Fibroblast of the conjunctiva (primary cell): ENCODE measurements around the gene TMEM11.

ENCODE experiments used
- DNase-seq: peaks from one replicate; pipeline ENCODE4 v3.0.0-alpha.2; 2010; ENCODE audit warnings: low read depth

TMEM11 gene, protein sequence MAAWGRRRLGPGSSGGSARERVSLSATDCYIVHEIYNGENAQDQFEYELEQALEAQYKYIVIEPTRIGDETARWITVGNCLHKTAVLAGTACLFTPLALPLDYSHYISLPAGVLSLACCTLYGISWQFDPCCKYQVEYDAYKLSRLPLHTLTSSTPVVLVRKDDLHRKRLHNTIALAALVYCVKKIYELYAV

GRCh38 chr17:21214015-21214776 is at the start of gene TMEM11:
Gene TMEM11, minus strand, starts transcription at chr17:21214161. Its CDS starts 9 bp downstream, at chr17:21214152.
- peak; percentile 94 for DNase-seq

- no peak for DNase-seq
Observed at GRCh38 chr17:21263376-21263775, 49.4 kb upstream of the TMEM11 start.

GRCh38 chr17:21262259-21262993 is 48.5 kb upstream of the TMEM11 start:
- DNase-seq, result no peak

- no peak for DNase-seq
Observed at GRCh38 chr17:21258593-21258992, 44.6 kb upstream of the TMEM11 start.

DNA sequence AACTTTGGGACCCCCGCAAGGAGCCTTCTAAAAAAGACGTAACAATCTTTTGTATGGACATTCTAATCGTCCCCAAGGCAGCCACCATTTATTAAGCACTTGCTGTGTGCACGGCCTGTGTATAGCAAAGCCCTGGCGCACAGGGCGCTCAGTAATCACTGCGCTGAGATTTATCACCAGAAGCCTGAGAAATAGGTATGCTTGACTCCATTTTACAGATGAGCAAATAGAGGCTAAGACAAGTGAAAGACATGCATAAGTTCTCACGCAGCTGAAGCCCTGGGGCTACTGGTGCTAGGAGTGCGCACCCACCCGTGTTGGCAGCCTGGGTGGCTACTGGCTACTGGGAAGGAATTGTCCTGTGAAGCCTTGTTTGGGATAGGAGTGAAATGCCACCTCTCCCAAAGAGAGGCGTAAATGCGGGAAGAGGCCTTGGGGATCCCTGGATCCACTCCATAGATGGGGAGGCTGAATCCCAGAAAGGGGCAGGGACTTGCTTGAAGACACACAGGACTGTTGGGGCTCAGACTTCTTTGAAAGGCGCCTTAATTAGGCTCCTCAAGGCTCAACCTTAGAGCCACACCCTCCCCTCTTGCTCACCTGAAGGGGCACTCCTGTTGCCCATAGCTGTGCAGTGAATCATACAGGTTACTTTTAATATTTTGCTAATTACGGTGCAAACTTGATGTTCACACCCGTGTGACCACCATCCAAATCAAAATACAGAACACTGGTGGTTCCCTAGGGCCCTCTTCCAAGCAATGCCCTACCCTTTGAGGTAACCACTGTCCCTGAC is 39.9 kb upstream of the TMEM11 start:
- no peak for DNase-seq

DNA sequence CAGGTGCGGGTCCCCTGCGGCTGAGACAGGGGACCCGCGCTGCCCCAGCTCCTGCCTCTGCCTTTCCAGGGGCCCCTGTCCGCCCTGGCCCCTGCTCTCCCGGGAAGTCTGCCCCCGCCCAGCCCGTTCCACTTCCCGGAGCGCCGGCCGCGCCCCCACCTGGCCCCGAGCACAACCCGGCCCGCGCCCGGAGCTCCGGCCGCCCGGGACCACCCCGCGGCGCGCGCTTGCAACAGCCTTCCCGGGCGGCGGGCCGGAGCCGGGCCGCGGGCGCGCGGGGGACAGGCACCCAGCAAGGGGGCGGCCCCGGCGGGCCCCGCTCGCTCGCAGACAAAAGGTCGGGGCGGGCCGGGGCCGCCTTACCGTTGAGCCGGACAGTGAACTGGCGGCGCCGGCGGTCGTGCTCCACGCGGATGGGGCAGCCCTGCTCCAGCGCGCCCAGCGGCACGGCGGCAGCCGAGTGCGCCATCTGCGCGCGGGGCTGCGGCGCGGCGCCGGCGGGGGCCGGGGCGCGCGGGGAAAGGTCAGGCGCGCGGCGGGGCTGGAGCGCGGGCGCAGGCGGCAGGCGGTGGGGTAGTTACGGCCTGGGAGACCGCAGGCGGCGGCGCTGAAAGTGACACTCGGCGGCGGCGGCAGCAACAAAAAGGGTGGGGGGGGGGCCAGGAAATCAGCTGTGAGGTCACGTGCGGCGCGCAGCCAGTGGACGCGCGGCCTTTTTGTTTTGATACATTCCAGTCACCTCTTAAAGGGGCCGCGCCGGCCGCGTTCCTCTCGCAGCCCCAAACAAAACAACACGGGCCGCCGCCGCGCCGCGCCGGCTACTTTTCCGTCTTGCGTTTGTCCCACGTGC is 39.1 kb upstream of the TMEM11 start, which contains the start of gene NATD1:
Gene NATD1, minus strand, starts transcription at position 615 of the 850 bp plus-strand sequence. Its CDS starts 146 bp downstream, at position 469.
- peak; percentile 45 for DNase-seq

DNA sequence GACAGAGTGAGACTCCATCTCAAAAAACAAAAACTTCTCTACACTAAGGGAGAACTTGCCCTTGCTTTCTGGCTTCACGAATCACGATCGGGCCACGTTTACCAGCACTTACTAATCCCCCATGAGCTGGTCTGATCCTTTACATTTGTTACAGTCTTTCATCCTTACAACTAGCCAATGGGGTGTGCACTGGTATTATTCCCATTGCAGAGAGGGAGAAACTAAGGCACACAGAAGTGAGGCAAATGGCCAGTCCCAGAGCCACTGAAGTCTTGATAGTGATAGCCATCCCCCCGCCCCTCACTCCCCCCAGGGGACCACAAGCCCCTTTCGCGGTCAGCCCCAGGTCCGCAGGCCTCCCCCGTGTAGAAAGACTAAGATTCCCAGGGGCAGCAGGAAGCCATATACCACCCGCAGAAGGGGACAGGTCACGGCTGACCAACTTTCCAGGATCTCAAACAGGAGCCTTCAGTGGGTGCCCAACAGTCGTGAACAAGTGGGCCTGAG is 38.4 kb upstream of the TMEM11 start:
- no peak for DNase-seq

DNA sequence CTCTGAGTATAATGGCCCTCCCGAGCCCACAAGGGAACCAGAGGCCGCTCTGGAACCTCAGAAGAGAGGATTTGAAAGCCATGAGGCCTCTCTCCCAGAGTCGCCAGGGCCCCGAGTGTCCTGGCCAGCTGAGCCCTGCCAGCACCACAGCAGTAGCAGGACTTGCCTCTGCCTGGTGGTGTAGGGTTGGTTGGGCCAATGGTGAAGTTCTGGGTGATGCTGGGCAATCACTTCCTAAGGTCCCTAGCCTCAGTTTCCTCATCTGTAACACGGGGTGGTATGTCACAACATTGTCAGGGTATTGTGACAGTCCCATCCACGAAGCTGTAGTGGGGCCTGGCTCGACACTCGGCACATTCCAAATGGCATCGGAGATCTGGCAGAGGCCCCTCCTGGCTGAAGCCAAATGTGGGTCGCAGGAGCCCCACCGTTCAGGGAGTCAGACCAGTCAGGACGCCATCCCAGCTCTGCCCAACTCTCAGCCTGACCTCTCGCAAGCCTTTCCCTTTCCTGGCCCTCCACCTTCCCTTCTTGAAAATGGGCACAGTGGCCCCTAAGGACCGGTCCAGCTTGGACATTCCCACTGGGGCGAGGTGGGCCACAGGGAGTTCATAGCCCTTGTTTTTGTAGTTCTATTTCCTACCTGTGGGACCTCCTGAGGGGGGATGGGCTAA is 37.5 kb upstream of the TMEM11 start:
- no peak for DNase-seq

DNA sequence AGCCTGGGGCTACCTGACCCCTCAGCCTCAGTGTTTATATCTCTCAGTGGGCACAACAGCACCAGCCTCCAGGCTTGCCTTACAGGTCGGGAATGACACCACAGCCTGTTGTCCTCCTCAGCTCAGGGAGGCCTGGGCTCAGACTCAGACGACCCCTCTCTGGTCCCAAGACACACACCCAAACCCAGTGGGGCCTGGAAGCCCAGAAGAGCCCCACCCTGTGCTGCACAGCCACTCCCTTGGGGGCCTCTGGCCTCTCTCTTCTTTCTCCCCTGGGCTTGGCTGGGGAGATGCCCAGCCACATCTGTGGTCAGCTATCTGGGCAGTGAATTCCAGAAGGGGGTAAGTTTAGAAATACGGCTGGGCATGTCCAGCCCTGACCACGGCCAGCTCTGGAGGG is 36.9 kb upstream of the TMEM11 start:
- DNase-seq, result no peak

- no peak for DNase-seq
Observed at GRCh38 chr17:21249920-21250703, 36.2 kb upstream of the TMEM11 start.

- no peak for DNase-seq
Observed at GRCh38 chr17:21249086-21249795, 35.3 kb upstream of the TMEM11 start.

- no peak for DNase-seq
Observed at GRCh38 chr17:21248500-21248899, 34.5 kb upstream of the TMEM11 start.

GRCh38 chr17:21247552-21248258 is 33.7 kb upstream of the TMEM11 start:
- DNase-seq, result no peak

- DNase-seq, result no peak
Observed at GRCh38 chr17:21246698-21247097, 32.7 kb upstream of the TMEM11 start.

GRCh38 chr17:21245639-21246084 is 31.7 kb upstream of the TMEM11 start:
- no peak for DNase-seq

DNA sequence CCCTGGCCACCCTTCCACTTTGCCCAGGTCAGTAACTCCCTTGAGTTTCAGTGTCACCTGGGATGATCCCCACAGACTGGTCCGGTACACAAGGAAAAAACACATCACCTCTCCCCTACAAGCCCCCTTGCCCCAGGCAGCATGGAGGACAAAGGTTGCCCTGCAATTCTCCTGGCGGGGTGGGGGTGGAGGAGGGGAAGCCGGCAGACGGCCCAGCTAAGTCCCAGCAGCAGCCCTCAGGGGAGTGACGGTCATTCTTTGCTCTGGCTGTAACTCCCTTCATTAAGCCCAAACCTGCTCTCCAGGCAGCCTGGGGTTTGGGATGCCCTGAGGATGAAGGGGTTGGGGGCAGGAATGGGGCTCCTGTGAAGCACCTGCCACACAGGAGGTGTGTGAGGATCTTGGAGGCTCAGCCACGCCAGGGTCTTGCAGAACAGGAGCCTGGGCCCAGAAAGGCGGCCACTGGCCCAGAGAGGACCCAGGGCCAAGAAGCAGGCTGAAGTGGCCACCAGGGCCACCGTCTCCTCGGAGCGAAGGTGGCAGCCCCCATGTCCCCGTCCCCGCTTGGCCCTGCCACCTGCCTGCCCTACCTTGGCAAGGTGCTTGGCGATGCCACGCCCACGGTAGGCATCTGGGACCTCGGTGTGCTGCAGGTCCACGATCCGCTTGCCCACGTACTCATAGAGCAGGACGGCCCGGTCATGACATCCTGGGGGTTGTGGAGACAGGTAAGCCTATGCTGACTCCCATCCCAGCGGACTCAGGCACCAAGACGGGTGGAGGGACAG is 29.7 kb upstream of the TMEM11 start:
- no peak for DNase-seq

GRCh38 chr17:21242780-21243515 is 29.0 kb upstream of the TMEM11 start:
- DNase-seq, result no peak
